22Rv1 (cell line): ENCODE results near the gene CXCL1.

Source experiments
- ZFX ChIP-seq: fragments of 450-650 bp; IDR thresholded peaks from 2 replicates; pipeline ENCODE4 v1.6.1; 2017; ENCODE audit warnings: antibody characterized with exemption, borderline replicate concordance
- TF ChIP-seq, protein P1 (sequence below): fragments of 450-650 bp; IDR thresholded peaks from 2 replicates; pipeline ENCODE4 v1.5.1; 2017; ENCODE audit warnings: mild to moderate bottlenecking

DNA sequence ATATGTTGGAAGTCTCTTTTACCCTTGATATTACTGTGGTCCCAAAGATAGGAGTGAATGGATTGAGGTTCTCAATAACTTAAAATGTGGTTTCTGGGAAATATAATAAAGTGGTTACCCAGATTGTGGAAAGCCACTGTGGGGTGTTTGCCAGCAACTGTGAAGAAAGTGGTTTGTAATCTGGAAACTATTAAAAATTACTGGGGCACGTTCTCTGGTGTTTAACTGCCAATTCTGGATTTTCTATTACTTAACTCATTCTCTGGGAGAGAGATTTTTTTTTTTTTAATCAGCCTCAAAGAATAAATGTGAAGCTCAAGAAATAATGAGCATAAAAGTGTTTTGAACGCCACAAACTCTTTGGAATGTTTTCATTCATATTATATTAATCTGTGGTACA is 37.6 kb upstream of the CXCL1 start:
- TF ChIP-seq, protein P1, sequence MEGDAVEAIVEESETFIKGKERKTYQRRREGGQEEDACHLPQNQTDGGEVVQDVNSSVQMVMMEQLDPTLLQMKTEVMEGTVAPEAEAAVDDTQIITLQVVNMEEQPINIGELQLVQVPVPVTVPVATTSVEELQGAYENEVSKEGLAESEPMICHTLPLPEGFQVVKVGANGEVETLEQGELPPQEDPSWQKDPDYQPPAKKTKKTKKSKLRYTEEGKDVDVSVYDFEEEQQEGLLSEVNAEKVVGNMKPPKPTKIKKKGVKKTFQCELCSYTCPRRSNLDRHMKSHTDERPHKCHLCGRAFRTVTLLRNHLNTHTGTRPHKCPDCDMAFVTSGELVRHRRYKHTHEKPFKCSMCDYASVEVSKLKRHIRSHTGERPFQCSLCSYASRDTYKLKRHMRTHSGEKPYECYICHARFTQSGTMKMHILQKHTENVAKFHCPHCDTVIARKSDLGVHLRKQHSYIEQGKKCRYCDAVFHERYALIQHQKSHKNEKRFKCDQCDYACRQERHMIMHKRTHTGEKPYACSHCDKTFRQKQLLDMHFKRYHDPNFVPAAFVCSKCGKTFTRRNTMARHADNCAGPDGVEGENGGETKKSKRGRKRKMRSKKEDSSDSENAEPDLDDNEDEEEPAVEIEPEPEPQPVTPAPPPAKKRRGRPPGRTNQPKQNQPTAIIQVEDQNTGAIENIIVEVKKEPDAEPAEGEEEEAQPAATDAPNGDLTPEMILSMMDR: no peak
- TF ChIP-seq ZFX: no peak
